Measurements from ENCODE around the gene SDHA. TPM values are rescaled to one million over a fixed set of nuclear protein-coding genes. Genes with fewer than 3 reads are reported as not detected.
"Not testable (repeated sequence)": the region's sequence is repeated elsewhere in the genome, so short reads cannot be mapped to it uniquely, and the experiment has no call there.

Gene SDHA
- total RNA-seq, 4 donors from 2014 or later, result 86.0 to 150 (median 115) TPM

GRCh38 chr5:257148-257547 is 39.0 kb downstream of the SDHA start:
- TF ChIP-seq POLR2AphosphoS5 (IDR thresholded peaks at IDR 0.05), result no peak
- TF ChIP-seq CTCF (IDR thresholded peaks at IDR 0.05), result no peak
- TF ChIP-seq POLR2A (IDR thresholded peaks at IDR 0.05; ENCODE audit: low read depth), result no peak
- TF ChIP-seq EP300 (IDR thresholded peaks at IDR 0.05), result no peak
- intact Hi-C loops (cut with DNase I), result no loop called here
- H3K9me3 ChIP-seq, result no peaks in the 10 kb centered on the region
- H3K27me3 ChIP-seq, result no peaks in the 10 kb centered on the region
- H3K4me3 ChIP-seq, result no peak overlapping the region
- WGBS, result 92% methylated on average over 13 of the region's 13 CpGs
- peaks cover 40 to 71% (median 57%) of the 10 kb centered on the region in 4 donors for H3K36me3 ChIP-seq
- DNase-seq (ENCODE audit: extremely low spot score), result no peak
- no peak overlapping the region for H3K27ac ChIP-seq (replicated peaks in 1 of 4)
- no peaks in the 10 kb centered on the region for H3K4me1 ChIP-seq

GRCh38 chr5:263275-263974 is 45.3 kb downstream of the SDHA start:
- TF ChIP-seq EP300 (IDR thresholded peaks at IDR 0.05) (peak; percentile 57), POLR2AphosphoS5 (IDR thresholded peaks at IDR 0.05) (peak; percentile 60 to 78)
- H3K4me3 ChIP-seq; H3K27me3 ChIP-seq; DNase-seq (ENCODE audit: extremely low spot score); H3K9me3 ChIP-seq; intact Hi-C loops (cut with DNase I): not testable (repeated sequence)
- 41% methylated on average over 9 of the region's 9 CpGs for WGBS
- peaks cover 8 to 26% (median 25%) of the 10 kb centered on the region in 4 donors for H3K4me1 ChIP-seq
- H3K36me3 ChIP-seq, result peaks cover 2 to 46% (median 32%) of the 10 kb centered on the region in 4 donors
- H3K27ac ChIP-seq (replicated peaks in 1 of 4), result peak overlapping the region; percentile 70 to 84 (median 76)

- WGBS, result 81% methylated on average over 10 of the region's 10 CpGs
- Histone ChIP-seq H3K36me3 (peaks cover 0 to 41% (median 27%) of the 10 kb centered on the region in 4 donors), H3K4me1 (peaks cover 8 to 26% (median 25%) of the 10 kb centered on the region in 4 donors), H3K4me3 (no peak overlapping the region), H3K27ac (replicated peaks in 1 of 4) (peak overlapping the region; percentile 70 to 84 (median 76)), H3K9me3 (no peaks in the 10 kb centered on the region), H3K27me3 (no peaks in the 10 kb centered on the region)
- intact Hi-C loops (cut with DNase I), result no loop called here
- no peak for DNase-seq (ENCODE audit: extremely low spot score)
- TF ChIP-seq POLR2AphosphoS5 (IDR thresholded peaks at IDR 0.05) (no peak), EP300 (IDR thresholded peaks at IDR 0.05) (no peak), CTCF (IDR thresholded peaks at IDR 0.05) (no peak), POLR2A (IDR thresholded peaks at IDR 0.05; ENCODE audit: low read depth) (no peak)
Observed at GRCh38 chr5:264338-264737, 46.2 kb downstream of the SDHA start.

- H3K27me3 ChIP-seq; intact Hi-C loops (cut with DNase I); DNase-seq (ENCODE audit: extremely low spot score); H3K4me3 ChIP-seq; H3K9me3 ChIP-seq: not testable (repeated sequence)
- 87% methylated on average over 19 of the region's 19 CpGs for WGBS
- H3K27ac ChIP-seq (replicated peaks in 1 of 4), result peak overlapping the region in 2 of 4 donors; percentile 9 to 40
- H3K4me1 ChIP-seq, result peaks cover 13 to 34% (median 30%) of the 10 kb centered on the region in 4 donors
- H3K36me3 ChIP-seq, result peaks cover 0 to 39% (median 23%) of the 10 kb centered on the region in 4 donors
Observed at GRCh38 chr5:266311-267026, 48.3 kb downstream of the SDHA start.

- Histone ChIP-seq H3K36me3 (peaks cover 0 to 33% (median 22%) of the 10 kb centered on the region in 4 donors), H3K27me3 (no peaks in the 10 kb centered on the region), H3K9me3 (no peaks in the 10 kb centered on the region), H3K27ac (replicated peaks in 1 of 4) (no peak overlapping the region), H3K4me1 (peaks cover 15 to 36% (median 34%) of the 10 kb centered on the region in 4 donors), H3K4me3 (no peak overlapping the region)
- intact Hi-C loops (cut with DNase I), result no loop called here
- 88% methylated on average over 1 of the region's 1 CpG for WGBS
- no peak for DNase-seq (ENCODE audit: extremely low spot score)
- no peak for TF ChIP-seq POLR2A (IDR thresholded peaks at IDR 0.05; ENCODE audit: low read depth)
- no peak for TF ChIP-seq EP300 (IDR thresholded peaks at IDR 0.05)
- no peak for TF ChIP-seq POLR2AphosphoS5 (IDR thresholded peaks at IDR 0.05)
- no peak for TF ChIP-seq CTCF (IDR thresholded peaks at IDR 0.05)
Observed at GRCh38 chr5:267716-268115, 49.6 kb downstream of the SDHA start.

Measured in esophagus muscularis mucosa (tissue), 4 donors.